HEK293T (cell line): ENCODE data around the gene MS4A8.

Source experiments
- ELF4 ChIP-seq: fragments of 450-650 bp; IDR thresholded peaks from 2 replicates; pipeline ENCODE4 v1.6.1; 2017; ENCODE audit warnings: antibody characterized with exemption
- FOXM1 ChIP-seq: fragments of 450-650 bp; IDR thresholded peaks from 2 replicates; pipeline ENCODE4 v1.6.1; 2017; ENCODE audit warnings: mild to moderate bottlenecking, borderline replicate concordance
- SP1 ChIP-seq: fragments of 450-650 bp; IDR thresholded peaks from 2 replicates; pipeline ENCODE4 v1.6.1; 2017

DNA sequence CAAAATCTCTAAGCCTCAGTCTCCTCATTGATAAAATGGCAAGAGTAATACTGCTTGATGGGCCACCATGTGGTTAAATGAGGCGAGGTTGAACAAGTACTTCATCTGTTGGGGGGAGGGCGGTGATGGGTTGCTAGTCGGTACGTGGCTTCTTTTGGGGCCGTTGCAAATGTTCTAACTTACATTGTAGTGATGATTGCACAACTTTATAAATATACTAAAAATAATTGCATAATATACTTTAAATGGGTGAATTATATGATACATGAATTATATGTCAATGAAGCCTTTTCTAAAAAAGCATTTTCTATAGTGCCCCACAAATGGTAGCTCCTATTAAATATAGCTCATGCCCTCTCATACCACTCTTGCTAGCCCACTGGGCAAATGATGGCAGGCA lies 6.5 kb downstream of the MS4A8 start:
- TF ChIP-seq ELF4: no peak
- TF ChIP-seq FOXM1: no peak
- TF ChIP-seq SP1: no peak
